ENCODE measurements around the gene ILF2.

ILF2 gene

DNA sequence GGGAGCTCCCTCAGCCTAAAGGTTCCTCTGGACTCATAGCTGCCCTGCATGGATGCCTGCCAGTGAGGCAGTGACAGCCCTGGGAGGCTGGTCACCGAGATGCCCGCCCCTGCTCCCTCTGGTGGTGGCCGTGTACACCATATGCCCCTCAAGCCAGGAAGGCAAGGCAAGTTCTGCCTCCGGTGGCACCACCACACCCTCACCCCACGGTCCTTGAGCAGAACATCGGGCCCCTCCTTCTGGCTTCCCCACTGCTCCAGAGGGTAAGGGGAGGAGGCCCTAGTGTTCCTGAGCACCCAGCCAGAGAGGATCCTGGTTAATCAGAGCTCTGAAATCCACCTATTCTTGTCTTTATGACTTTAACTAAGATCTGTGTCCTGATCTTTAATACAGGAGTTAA lies 53.1 kb downstream of the ILF2 start:
- Histone ChIP-seq H3K27ac (no peak overlapping the region), H3K27me3 (replicated peaks) (no peaks in the 10 kb centered on the region), H3K36me3 (replicated peaks) (peaks cover 28% of the 10 kb centered on the region), H3K4me3 (ENCODE audit: low read depth, low read length) (no peak overlapping the region)
- TF ChIP-seq, protein P1, sequence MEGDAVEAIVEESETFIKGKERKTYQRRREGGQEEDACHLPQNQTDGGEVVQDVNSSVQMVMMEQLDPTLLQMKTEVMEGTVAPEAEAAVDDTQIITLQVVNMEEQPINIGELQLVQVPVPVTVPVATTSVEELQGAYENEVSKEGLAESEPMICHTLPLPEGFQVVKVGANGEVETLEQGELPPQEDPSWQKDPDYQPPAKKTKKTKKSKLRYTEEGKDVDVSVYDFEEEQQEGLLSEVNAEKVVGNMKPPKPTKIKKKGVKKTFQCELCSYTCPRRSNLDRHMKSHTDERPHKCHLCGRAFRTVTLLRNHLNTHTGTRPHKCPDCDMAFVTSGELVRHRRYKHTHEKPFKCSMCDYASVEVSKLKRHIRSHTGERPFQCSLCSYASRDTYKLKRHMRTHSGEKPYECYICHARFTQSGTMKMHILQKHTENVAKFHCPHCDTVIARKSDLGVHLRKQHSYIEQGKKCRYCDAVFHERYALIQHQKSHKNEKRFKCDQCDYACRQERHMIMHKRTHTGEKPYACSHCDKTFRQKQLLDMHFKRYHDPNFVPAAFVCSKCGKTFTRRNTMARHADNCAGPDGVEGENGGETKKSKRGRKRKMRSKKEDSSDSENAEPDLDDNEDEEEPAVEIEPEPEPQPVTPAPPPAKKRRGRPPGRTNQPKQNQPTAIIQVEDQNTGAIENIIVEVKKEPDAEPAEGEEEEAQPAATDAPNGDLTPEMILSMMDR (IDR thresholded peaks at IDR 0.05; ENCODE audit: low read depth, low read length, missing control alignments), result no peak
- in situ Hi-C loops (cut with HindIII; ENCODE audit: low pct_ligation_motif_present, low sequenced_read_pairs), result no loop called here
- DNase-seq, result no peak

DNA sequence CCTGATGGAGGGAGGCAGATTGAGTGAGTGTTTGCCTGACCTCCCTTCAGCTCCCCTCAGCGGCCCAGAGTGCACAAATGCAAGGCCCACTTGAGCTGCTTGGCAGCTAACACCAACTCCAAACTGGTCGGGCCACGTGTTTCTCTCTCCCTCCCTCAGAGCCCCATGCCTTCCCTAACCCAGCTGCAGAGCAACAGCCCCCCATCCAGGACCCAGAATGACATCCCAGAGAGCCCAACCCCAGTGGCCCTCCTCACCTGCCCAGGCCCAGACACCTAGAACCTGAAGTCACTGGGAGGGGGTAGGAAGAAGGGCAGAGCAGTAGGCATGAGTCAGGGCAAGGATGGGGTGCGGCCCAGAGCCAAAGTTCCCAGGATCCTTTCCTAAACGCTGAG lies 53.9 kb downstream of the ILF2 start:
- H3K36me3 ChIP-seq (replicated peaks), result peaks cover 20% of the 10 kb centered on the region
- in situ Hi-C loops (cut with HindIII; ENCODE audit: low pct_ligation_motif_present, low sequenced_read_pairs), result no loop called here
- TF ChIP-seq, protein P1 (IDR thresholded peaks at IDR 0.05; ENCODE audit: low read depth, low read length, missing control alignments), result no peak
- H3K27ac ChIP-seq, result no peak overlapping the region
- no peak overlapping the region for H3K4me3 ChIP-seq (ENCODE audit: low read depth, low read length)
- no peaks in the 10 kb centered on the region for H3K27me3 ChIP-seq (replicated peaks)
- no peak for DNase-seq

DNA sequence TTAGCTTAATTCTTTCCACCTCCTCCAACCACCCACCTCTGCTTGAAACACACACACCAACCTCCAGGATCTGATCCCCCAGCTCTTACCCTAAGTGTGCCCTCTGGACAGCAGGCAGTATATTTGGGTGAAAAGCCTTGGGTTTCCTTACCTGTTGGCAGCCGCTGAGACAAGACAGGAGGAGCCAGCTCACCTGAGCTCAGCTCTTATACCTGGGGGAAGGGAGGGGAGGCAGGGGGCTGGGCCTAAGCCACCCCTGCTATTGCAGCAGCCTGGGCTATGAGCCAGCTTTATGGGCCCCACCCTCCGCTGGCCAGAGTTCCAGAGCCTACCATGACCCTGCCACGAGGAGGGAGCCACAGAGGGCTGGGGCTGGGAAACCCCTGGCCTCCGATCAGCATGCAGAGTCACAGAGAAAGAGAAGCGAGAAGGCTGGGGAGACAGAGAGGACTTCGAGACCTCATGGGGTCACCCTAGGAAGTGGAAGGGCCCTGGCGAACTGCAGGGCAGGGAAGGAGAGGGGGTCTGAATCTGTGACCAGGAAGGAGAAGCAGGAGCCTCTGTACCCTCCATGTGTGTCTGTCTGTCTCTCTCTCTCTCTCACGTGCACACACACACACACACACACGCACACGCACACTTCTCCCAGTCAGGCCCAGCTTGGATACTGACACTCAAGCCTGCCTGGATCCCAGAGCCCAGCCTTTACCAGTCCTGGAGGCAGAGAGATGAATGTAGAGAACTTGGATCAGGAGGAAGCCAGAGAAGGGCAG lies 54.5 kb downstream of the ILF2 start, which contains the start of gene S100A14:
Gene S100A14, minus strand, starts transcription at position 182 of the 773 bp plus-strand sequence. CDS start 467 bp downstream, outside the sequence.
- no peaks in the 10 kb centered on the region for H3K27me3 ChIP-seq (replicated peaks)
- in situ Hi-C loops (cut with HindIII; ENCODE audit: low pct_ligation_motif_present, low sequenced_read_pairs), result no loop called here
- H3K27ac ChIP-seq, result no peak within 1 kb of the TSS
- no peak for DNase-seq
- TF ChIP-seq, protein P1 (IDR thresholded peaks at IDR 0.05; ENCODE audit: low read depth, low read length, missing control alignments), result no peak
- peaks cover 19% of the 10 kb centered on the region for H3K36me3 ChIP-seq (replicated peaks)
- no peak within 1 kb of the TSS for H3K4me3 ChIP-seq (ENCODE audit: low read depth, low read length)

DNA sequence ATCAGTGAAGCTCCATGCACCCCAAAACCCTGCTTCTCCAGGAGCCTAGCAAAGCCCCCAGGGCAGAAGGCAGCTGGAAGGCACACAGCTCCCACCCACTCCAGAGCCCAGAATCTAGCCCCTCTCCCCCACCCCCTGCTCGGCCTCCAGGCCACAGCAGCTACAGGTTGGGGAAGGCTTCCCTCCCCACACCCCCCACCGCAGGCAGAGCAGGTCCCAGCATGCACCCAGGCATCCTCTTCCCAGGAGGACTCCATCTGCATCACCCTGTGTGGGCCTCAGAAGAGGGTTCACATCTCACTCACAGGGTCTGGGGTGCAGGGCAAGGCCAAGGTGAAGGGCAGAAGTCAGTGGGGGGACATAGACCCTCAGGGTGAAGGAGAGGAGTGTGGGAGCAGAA lies 55.4 kb downstream of the ILF2 start:
- no peak for DNase-seq
- in situ Hi-C loops (cut with HindIII; ENCODE audit: low pct_ligation_motif_present, low sequenced_read_pairs), result no loop called here

DNA sequence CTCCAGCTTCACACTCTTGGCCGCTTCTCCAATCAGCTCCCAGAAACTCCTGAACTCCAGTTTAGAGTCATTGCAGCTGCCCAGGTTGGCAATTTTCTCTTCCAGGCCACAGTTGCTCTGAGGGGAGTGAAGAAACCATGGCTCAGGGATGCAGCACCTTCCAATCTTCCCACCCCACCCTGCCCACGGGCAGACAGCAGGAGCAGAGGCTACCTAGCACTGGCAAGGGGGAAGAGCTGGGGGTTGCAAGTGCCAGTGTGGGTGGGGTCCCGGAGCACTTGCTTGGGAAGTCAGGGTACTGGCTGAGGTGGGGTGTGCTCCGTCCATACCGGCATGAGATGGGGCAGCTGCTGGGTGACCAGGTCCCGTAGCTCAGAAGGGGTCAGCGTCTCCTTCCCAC lies 55.9 kb downstream of the ILF2 start:
- no peak for DNase-seq
- in situ Hi-C loops (cut with HindIII; ENCODE audit: low pct_ligation_motif_present, low sequenced_read_pairs), result no loop called here
- no peak overlapping the region for H3K4me3 ChIP-seq (ENCODE audit: low read depth, low read length)
- TF ChIP-seq, protein P1 (IDR thresholded peaks at IDR 0.05; ENCODE audit: low read depth, low read length, missing control alignments), result no peak
- H3K27me3 ChIP-seq (replicated peaks), result no peaks in the 10 kb centered on the region
- H3K27ac ChIP-seq, result no peak overlapping the region
- H3K36me3 ChIP-seq (replicated peaks), result peaks cover 12% of the 10 kb centered on the region

More for the DNA sequence above, 55.4 kb downstream of the ILF2 start:
- Histone ChIP-seq H3K36me3 (replicated peaks) (peaks cover 16% of the 10 kb centered on the region), H3K27ac (no peak overlapping the region), H3K27me3 (replicated peaks) (no peaks in the 10 kb centered on the region), H3K4me3 (ENCODE audit: low read depth, low read length) (no peak overlapping the region)
- TF ChIP-seq, protein P1 (IDR thresholded peaks at IDR 0.05; ENCODE audit: low read depth, low read length, missing control alignments), result no peak
